Activated naive CD8-positive, alpha-beta T cell treated with anti-CD3 and anti-CD28 coated beads, Interleukin-2, amount 50 U/mL, for 16 hours (primary cell): ENCODE data around the gene ANKUB1.
A peak's percentile ranks its signal among the peaks of the same experiment; 100 is the strongest.

Experiments used
- DNase-seq: peaks from one replicate; pipeline ENCODE4 v3.0.0-alpha.2; 2020; ENCODE audit warnings: low read depth, low spot score

Gene ANKUB1

GRCh38 chr3:149763565-149764195 is 28.7 kb downstream of the ANKUB1 start:
- DNase-seq = no peak

- no peak for DNase-seq
Observed at GRCh38 chr3:149753717-149754116, 38.6 kb downstream of the ANKUB1 start.

- DNase-seq = no peak
Observed at GRCh38 chr3:149752788-149753136, 39.6 kb downstream of the ANKUB1 start.

GRCh38 chr3:149752051-149752787 is 40.1 kb downstream of the ANKUB1 start, which contains the start of gene COMMD2:
Gene COMMD2 (minus strand): TSS chr3:149752489. CDS start chr3:149752444, 45 bp downstream.
- DNase-seq = peak; percentile 46

- DNase-seq = no peak
Observed at GRCh38 chr3:149751551-149751950, 40.8 kb downstream of the ANKUB1 start.

- DNase-seq = no peak
Observed at GRCh38 chr3:149744606-149745005, 47.7 kb downstream of the ANKUB1 start.

- no peak for DNase-seq
Observed at GRCh38 chr3:149744151-149744550, 48.2 kb downstream of the ANKUB1 start.

GRCh38 chr3:149739396-149739795 is 53.0 kb downstream of the ANKUB1 start:
- DNase-seq = no peak

- DNase-seq = no peak
Observed at GRCh38 chr3:149738876-149739275, 53.5 kb downstream of the ANKUB1 start.

GRCh38 chr3:149736953-149737205 is 55.5 kb downstream of the ANKUB1 start:
- DNase-seq = no peak

GRCh38 chr3:149736175-149736952 is 56.0 kb downstream of the ANKUB1 start:
- no peak for DNase-seq

GRCh38 chr3:149732234-149732633 is 60.1 kb downstream of the ANKUB1 start:
- no peak for DNase-seq

GRCh38 chr3:149727656-149728055 is 64.7 kb downstream of the ANKUB1 start:
- no peak for DNase-seq

GRCh38 chr3:149726716-149727407 is 65.5 kb downstream of the ANKUB1 start:
- no peak for DNase-seq

- DNase-seq = no peak
Observed at GRCh38 chr3:149723781-149724180, 68.6 kb downstream of the ANKUB1 start.

- DNase-seq = no peak
Observed at GRCh38 chr3:149720918-149721317, 71.4 kb downstream of the ANKUB1 start.

GRCh38 chr3:149717391-149718056 is 74.8 kb downstream of the ANKUB1 start:
- no peak for DNase-seq

- no peak for DNase-seq
Observed at GRCh38 chr3:149716984-149717383, 75.4 kb downstream of the ANKUB1 start.

- DNase-seq = no peak
Observed at GRCh38 chr3:149715247-149715646, 77.1 kb downstream of the ANKUB1 start.

- DNase-seq = no peak
Observed at GRCh38 chr3:149713730-149714654, 78.4 kb downstream of the ANKUB1 start.
